ENCODE results near the gene FCMR.

Gene FCMR

DNA sequence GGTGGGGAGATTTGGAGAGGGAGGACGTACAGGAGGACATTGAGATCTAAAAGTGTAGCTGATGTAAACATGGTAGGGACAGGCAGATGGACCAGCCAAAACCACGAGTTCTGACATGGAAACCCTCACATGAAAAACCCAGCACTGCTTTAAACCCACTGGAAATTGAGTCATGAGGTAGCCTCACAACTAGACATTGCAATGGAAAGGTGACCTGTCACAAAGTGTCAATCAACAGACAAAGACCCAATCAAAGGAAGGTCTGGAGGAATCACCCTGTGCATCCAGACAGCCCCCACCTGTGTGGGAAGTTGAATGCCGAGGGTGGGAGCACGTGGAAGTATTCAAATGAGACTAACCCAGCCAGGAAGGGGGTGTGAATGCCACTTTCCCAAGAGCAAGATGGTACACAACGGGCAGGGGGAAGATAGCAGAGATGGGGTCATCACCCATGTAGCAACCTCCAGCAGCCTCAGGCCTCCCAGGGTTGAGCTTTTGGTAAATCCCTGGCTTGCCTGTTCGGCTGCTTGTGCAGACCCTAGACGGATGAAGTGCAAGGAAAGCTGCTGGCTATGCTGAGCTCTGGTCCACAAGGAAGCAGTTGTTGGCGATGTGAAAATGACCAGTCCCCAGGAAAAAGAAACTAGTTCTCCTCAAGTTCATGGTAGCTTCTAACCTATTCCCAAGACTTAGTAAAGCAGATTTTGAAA lies 5.6 kb downstream of the FCMR start:
- H3K4me1 ChIP-seq (ENCODE audit: control insufficient read depth, insufficient read depth, low read length), result no peaks in the 10 kb centered on the region
- H3K27me3 ChIP-seq (replicated peaks; ENCODE audit: control insufficient read depth, insufficient read depth, low read length), result peaks cover 39% of the 10 kb centered on the region
- H3K9ac ChIP-seq (ENCODE audit: low read length), result no peak overlapping the region
- no peaks in the 10 kb centered on the region for H3K36me3 ChIP-seq (ENCODE audit: control insufficient read depth, insufficient read depth, low read length, severe bottlenecking)
- no peaks in the 10 kb centered on the region for H3K9me3 ChIP-seq (ENCODE audit: control insufficient read depth, low read length)
- no peak overlapping the region for H3K4me3 ChIP-seq (ENCODE audit: low read length)
- DNase-seq (ENCODE audit: low read depth), result no peak

DNA sequence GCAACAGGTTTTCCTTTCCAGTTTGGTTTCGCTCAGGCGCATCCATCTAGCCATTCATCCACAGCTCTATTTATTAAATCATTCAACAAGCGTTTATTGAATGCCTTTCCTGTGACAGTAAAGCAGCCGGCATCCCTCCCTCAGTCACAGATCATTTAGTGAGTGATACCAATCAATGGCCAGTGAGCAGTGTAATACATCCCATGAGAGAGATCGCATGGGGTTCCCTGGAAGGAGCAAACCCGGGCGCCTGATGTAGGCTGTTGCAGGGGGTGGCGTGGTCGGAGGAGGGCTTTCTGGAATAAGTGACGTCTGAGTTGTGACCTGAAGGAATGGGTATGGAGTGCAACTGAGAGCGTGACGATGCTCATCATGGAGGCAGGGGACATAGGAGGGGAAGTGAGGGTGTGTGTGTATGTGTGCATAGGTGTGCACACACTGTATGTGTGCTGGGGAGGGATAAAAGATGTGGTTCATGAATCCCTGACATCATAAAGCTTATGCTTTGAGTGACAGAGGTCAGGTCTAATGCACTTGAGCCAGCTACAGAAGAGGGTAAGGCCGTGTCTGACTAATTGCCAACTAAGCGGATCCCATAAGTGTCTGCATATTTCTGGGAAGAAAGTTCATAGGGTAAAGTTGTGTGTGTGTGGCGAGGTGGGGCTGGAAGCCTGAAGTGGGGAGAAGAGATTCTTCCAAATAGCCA lies 6.6 kb downstream of the FCMR start:
- Histone ChIP-seq H3K4me1 (ENCODE audit: control insufficient read depth, insufficient read depth, low read length) (no peaks in the 10 kb centered on the region), H3K9me3 (ENCODE audit: control insufficient read depth, low read length) (no peaks in the 10 kb centered on the region), H3K36me3 (ENCODE audit: control insufficient read depth, insufficient read depth, low read length, severe bottlenecking) (no peaks in the 10 kb centered on the region), H3K4me3 (ENCODE audit: low read length) (no peak overlapping the region), H3K9ac (ENCODE audit: low read length) (no peak overlapping the region), H3K27me3 (replicated peaks; ENCODE audit: control insufficient read depth, insufficient read depth, low read length) (peaks cover 41% of the 10 kb centered on the region)
- no peak for DNase-seq (ENCODE audit: low read depth)

- no peaks in the 10 kb centered on the region for H3K4me1 ChIP-seq (ENCODE audit: control insufficient read depth, insufficient read depth, low read length)
- H3K27me3 ChIP-seq (replicated peaks; ENCODE audit: control insufficient read depth, insufficient read depth, low read length), result peaks cover 48% of the 10 kb centered on the region
- DNase-seq (ENCODE audit: low read depth), result no peak
- H3K36me3 ChIP-seq (ENCODE audit: control insufficient read depth, insufficient read depth, low read length, severe bottlenecking), result no peaks in the 10 kb centered on the region
- H3K4me3 ChIP-seq (ENCODE audit: low read length), result no peak overlapping the region
- no peaks in the 10 kb centered on the region for H3K9me3 ChIP-seq (ENCODE audit: control insufficient read depth, low read length)
- no peak overlapping the region for H3K9ac ChIP-seq (ENCODE audit: low read length)
These were observed 7.8 kb downstream of the FCMR start for GRCh38 chr1:206913766-206914537.

GRCh38 chr1:206912445-206913095 lies 9.2 kb downstream of the FCMR start:
- H3K27me3 ChIP-seq (replicated peaks; ENCODE audit: control insufficient read depth, insufficient read depth, low read length), result peaks cover 47% of the 10 kb centered on the region

DNA sequence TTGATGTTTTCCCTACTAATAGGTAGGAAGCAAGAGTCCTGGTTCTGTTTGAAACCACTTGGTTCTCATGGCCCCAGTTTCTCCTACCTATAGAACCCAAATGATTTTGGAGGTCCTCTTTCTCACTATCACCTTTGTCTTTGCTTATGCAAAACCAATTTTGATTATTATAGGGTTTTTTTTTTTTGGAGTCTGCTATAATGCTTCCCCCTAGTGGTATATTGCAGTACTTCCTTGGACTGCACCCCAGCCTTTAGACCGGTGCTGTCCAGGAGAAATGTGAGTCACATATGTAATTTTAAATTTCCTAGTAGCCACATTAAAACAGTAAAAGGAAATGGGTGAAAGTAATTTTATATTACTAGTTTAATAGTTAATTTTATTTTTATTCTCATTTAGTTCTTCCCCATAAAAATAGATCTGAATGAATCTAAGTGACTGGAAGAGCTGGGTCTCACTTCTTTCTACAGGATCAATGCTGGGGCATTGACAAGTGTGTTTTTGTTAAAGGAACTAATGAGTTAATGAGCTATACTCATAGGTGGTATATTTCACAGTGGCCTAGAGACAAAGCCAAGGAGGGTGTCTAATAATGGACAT lies 10.6 kb downstream of the FCMR start:
- Histone ChIP-seq H3K9ac (ENCODE audit: low read length) (no peak overlapping the region), H3K4me1 (ENCODE audit: control insufficient read depth, insufficient read depth, low read length) (no peaks in the 10 kb centered on the region), H3K4me3 (ENCODE audit: low read length) (no peak overlapping the region), H3K36me3 (ENCODE audit: control insufficient read depth, insufficient read depth, low read length, severe bottlenecking) (no peaks in the 10 kb centered on the region), H3K9me3 (ENCODE audit: control insufficient read depth, low read length) (no peaks in the 10 kb centered on the region), H3K27me3 (replicated peaks; ENCODE audit: control insufficient read depth, insufficient read depth, low read length) (peaks cover 40% of the 10 kb centered on the region)
- peak; percentile 89 for DNase-seq (ENCODE audit: low read depth)

More at GRCh38 chr1:206912445-206913095, 9.2 kb downstream of the FCMR start:
- H3K9me3 ChIP-seq (ENCODE audit: control insufficient read depth, low read length), result no peaks in the 10 kb centered on the region
- DNase-seq (ENCODE audit: low read depth), result peak; percentile 94
- no peaks in the 10 kb centered on the region for H3K36me3 ChIP-seq (ENCODE audit: control insufficient read depth, insufficient read depth, low read length, severe bottlenecking)
- no peaks in the 10 kb centered on the region for H3K4me1 ChIP-seq (ENCODE audit: control insufficient read depth, insufficient read depth, low read length)
- no peak overlapping the region for H3K9ac ChIP-seq (ENCODE audit: low read length)
- H3K4me3 ChIP-seq (ENCODE audit: low read length), result no peak overlapping the region

GRCh38 chr1:206909883-206910318 lies 11.8 kb downstream of the FCMR start:
- no peak for DNase-seq (ENCODE audit: low read depth)
- H3K9me3 ChIP-seq (ENCODE audit: control insufficient read depth, low read length), result no peaks in the 10 kb centered on the region
- H3K36me3 ChIP-seq (ENCODE audit: control insufficient read depth, insufficient read depth, low read length, severe bottlenecking), result no peaks in the 10 kb centered on the region
- peaks cover 29% of the 10 kb centered on the region for H3K27me3 ChIP-seq (replicated peaks; ENCODE audit: control insufficient read depth, insufficient read depth, low read length)
- H3K9ac ChIP-seq (ENCODE audit: low read length), result no peak overlapping the region
- peaks cover 3% of the 10 kb centered on the region for H3K4me1 ChIP-seq (ENCODE audit: control insufficient read depth, insufficient read depth, low read length)
- peak overlapping the region; percentile 67 for H3K4me3 ChIP-seq (ENCODE audit: low read length)

GRCh38 chr1:206909161-206909882 lies 12.4 kb downstream of the FCMR start:
- peaks cover 27% of the 10 kb centered on the region for H3K27me3 ChIP-seq (replicated peaks; ENCODE audit: control insufficient read depth, insufficient read depth, low read length)

GRCh38 chr1:206908038-206908437 lies 13.7 kb downstream of the FCMR start:
- peaks cover 15% of the 10 kb centered on the region for H3K27me3 ChIP-seq (replicated peaks; ENCODE audit: control insufficient read depth, insufficient read depth, low read length)
- no peak overlapping the region for H3K9ac ChIP-seq (ENCODE audit: low read length)
- no peaks in the 10 kb centered on the region for H3K9me3 ChIP-seq (ENCODE audit: control insufficient read depth, low read length)
- H3K36me3 ChIP-seq (ENCODE audit: control insufficient read depth, insufficient read depth, low read length, severe bottlenecking), result no peaks in the 10 kb centered on the region
- no peak for DNase-seq (ENCODE audit: low read depth)
- H3K4me3 ChIP-seq (ENCODE audit: low read length), result no peak overlapping the region
- peaks cover 9% of the 10 kb centered on the region for H3K4me1 ChIP-seq (ENCODE audit: control insufficient read depth, insufficient read depth, low read length)

More at GRCh38 chr1:206909161-206909882, 12.4 kb downstream of the FCMR start:
- peak overlapping the region; percentile 67 for H3K4me3 ChIP-seq (ENCODE audit: low read length)
- no peaks in the 10 kb centered on the region for H3K9me3 ChIP-seq (ENCODE audit: control insufficient read depth, low read length)
- H3K4me1 ChIP-seq (ENCODE audit: control insufficient read depth, insufficient read depth, low read length), result peaks cover 6% of the 10 kb centered on the region
- no peak overlapping the region for H3K9ac ChIP-seq (ENCODE audit: low read length)
- no peaks in the 10 kb centered on the region for H3K36me3 ChIP-seq (ENCODE audit: control insufficient read depth, insufficient read depth, low read length, severe bottlenecking)
- peak; percentile 42 for DNase-seq (ENCODE audit: low read depth)

DNA sequence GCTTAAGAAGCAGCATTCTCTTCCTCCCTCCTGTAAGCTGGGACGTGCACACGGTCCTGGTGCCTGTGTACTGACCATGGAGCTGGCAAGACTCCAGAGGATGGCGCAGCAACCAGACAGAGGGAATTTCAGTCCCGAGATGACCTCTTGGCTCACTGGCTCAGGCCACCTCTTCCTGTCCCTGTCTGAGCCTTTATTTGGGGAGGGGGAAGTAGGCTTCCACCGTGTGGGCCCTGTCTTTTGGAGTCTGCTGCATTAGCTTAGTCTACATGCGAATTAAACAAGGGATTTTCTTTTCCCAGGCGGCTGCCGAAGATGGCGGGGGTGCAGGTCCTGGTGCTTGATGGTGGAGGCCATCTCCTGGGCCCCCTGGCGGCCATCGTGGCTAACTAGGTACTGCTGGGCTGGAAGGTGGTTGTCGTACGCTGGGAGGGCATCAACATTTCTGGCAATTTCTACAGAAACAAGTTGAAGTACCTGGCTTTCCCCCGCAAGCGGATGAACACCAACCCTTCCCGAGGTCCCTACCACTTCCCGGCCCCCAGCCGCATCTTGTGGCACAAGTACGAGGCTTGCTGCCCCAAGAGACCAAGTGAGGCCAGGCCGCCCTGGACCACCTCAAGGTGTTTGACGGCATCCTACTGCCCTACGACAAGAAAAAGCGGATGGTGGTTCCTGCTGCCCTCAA lies 14.3 kb downstream of the FCMR start:
- Histone ChIP-seq H3K27me3 (replicated peaks; ENCODE audit: control insufficient read depth, insufficient read depth, low read length) (peaks cover 12% of the 10 kb centered on the region), H3K4me1 (ENCODE audit: control insufficient read depth, insufficient read depth, low read length) (peaks cover 9% of the 10 kb centered on the region), H3K9ac (ENCODE audit: low read length) (no peak overlapping the region), H3K4me3 (ENCODE audit: low read length) (no peak overlapping the region), H3K9me3 (ENCODE audit: control insufficient read depth, low read length) (no peaks in the 10 kb centered on the region), H3K36me3 (ENCODE audit: control insufficient read depth, insufficient read depth, low read length, severe bottlenecking) (no peaks in the 10 kb centered on the region)
- no peak for DNase-seq (ENCODE audit: low read depth)

Data from adipocyte (in vitro differentiated cells).